Frontal cortex (tissue), 4 donors: ENCODE data around the gene KLF16. TPM values are rescaled to one million over a fixed set of nuclear protein-coding genes. Genes with fewer than 3 reads are reported as not detected.
A peak's percentile ranks its signal among the peaks of the same experiment; 100 is the strongest.

Experiments
- DNase-seq, 2 donors: peaks; one replicate each; pipeline ENCODE4 v3.0.0; 2012; ENCODE audit warnings: low spot score in 2 of 2
- FAIRE-seq: peaks from 2 replicates; lab custom pipeline; 2012; peaks lifted over from hg19 to GRCh38; lab: Jason Lieb, UNC
- total RNA-seq: library from RNA; depleted of rRNA; stranded (reverse); fragments of >200 nt; gene quantifications from one replicate; pipeline ENCODE4 v1.2.3, GENCODE V29; 2014
- donor health status: control.
- donor health status: control.
- donor health status: control.

Gene KLF16
- total RNA-seq, 1 donor from 2014 or later, result 2.9 TPM

DNA sequence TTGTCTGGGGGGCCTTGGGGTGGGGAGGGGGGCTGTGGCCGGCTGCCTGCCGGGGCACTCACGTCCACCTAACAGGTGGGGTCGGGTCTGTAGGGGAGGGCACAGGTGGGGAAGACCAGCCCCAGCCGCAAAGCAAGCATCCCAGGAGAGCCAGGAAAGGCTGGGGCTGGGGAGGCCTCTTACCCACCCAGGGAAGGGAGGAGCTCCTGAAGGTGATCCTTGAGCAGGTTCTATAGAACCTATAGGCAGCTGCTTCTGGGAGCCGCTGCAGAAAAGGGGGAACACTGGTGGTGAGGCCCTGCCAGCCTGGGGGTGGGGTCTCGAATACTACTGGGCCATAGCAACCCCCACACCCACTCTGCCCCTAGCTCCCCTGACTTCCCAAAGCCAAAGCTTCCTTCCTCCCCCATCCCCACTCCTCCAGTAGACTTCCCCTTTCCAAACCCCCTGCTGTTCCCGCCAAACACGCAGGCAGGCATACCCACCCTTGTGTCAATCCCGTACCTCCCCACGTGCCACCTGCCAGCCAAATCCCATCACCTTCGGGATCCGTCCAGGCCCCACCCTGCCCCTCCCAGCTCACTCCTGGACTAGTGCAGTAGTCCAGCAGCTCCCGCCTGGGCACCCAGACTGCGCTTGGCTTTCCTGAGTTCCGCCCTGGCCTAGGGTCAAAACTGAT lies 5.6 kb downstream of the KLF16 start:
- no peak for DNase-seq
- FAIRE-seq, result no peak

- FAIRE-seq, result no peak
These were observed 6.4 kb downstream of the KLF16 start for GRCh38 chr19:1856698-1857603.

DNA sequence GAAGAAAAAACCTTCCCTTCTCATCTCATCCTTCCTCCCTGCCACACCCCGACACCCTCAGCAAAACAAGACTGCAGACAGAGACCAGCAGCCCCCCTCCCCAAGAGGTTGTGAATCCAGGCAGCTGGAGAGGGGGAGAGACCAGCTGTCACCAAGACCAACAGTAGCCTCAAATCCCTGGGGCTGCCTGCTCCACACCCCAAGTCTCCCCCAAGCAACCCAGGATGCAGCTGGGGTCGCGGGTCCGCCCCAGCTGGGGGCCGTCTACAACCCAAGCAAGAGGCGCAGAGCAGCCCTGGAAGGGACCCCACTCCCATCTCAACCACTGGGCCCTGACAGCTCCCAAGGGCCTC lies 7.1 kb downstream of the KLF16 start:
- no peak for DNase-seq
- FAIRE-seq, result no peak

More at GRCh38 chr19:1856698-1857603, 6.4 kb downstream of the KLF16 start:
- DNase-seq, result peak; percentile 74 to 83

GRCh38 chr19:1855828-1856255 lies 7.5 kb downstream of the KLF16 start:
- DNase-seq, result no peak
- no peak for FAIRE-seq

GRCh38 chr19:1855040-1855827 lies 8.1 kb downstream of the KLF16 start:
- FAIRE-seq, result no peak

DNA sequence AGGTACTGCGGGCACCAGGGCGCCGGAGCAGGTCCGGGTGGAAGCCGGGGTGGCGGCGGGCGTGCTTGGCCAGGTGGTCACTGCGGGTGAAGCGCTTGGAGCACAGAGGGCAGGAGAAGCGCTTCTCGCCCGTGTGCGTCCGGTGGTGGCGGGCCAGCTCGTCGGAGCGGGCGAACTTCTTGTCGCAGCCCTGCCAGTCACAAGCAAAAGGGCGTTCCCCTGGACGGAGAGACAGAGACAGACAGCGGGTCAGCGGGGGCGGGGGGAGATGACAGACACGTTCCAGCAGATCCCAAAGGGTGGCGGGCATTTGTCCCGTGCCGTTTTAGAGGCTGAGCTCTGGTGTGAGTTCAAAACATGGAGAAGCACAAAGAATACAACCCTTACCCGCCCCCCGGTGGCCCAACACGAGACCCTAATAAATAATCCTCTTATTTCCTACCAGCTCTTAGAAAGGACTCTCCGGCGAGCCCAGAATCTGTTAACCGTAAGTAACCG lies 8.8 kb downstream of the KLF16 start:
- FAIRE-seq (no peak), DNase-seq (no peak)

More at GRCh38 chr19:1855040-1855827, 8.1 kb downstream of the KLF16 start:
- DNase-seq, result peak; percentile 84 to 88

DNA sequence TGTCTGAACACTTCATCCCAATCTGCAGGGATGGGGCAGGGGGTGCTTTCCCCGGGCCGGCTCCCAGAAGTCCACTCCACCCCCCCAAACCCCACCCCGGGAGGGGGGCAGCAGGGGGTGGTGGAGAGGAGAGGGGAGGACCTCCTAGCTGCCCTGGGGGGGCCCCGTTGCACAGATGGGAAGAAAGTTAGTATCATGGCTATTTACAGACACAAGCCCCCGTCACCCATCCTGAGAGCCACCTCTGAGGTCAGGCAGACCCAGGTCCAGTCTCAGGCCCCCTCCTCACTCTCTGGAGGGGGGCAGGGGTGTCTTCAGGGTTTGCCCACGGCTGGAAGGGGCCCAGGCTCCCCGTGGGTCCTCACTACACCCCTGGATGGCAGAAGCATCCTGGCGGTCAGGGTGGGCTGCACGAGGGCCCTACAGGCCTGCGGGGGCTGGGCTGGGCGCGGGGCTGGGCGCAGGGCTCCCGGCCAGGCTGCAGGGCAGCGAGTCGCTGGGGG lies 9.3 kb downstream of the KLF16 start:
- DNase-seq, result no peak
- no peak for FAIRE-seq

- no peak for FAIRE-seq
- DNase-seq, result peak; percentile 76 to 79
These were observed 9.9 kb downstream of the KLF16 start for GRCh38 chr19:1853295-1854038.

DNA sequence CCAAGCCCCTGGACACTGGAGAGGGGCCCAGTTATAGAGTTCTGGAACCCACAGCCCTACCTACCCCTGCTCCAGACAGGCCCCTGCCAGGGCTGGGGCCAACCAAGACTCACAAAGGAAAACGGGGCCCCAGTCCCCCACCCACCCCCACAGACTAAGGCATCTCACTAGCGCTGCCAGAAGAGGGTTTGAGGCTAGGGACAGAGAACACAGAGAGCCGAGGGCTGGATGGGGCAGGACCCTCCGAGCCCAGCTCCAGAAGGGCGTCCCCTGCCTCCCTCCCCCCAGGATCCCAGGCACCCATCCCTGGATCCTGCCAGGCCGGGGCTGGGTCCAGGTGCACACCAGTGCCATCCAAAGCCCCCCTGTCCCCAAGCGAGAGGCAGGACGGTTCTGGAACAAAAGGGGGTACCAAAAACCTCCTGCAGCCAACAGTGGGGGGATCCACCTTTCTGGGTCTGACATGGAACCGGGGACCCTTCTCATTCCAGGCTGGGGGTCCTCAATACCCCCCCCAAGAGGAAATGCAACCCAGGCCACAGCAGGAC lies 10.7 kb downstream of the KLF16 start:
- FAIRE-seq (no peak), DNase-seq (no peak)

GRCh38 chr19:1851654-1852580 lies 11.5 kb downstream of the KLF16 start:
- DNase-seq, result no peak
- no peak for FAIRE-seq

- DNase-seq (no peak), FAIRE-seq (no peak)
These were observed 12.3 kb downstream of the KLF16 start for GRCh38 chr19:1850809-1851653.

DNA sequence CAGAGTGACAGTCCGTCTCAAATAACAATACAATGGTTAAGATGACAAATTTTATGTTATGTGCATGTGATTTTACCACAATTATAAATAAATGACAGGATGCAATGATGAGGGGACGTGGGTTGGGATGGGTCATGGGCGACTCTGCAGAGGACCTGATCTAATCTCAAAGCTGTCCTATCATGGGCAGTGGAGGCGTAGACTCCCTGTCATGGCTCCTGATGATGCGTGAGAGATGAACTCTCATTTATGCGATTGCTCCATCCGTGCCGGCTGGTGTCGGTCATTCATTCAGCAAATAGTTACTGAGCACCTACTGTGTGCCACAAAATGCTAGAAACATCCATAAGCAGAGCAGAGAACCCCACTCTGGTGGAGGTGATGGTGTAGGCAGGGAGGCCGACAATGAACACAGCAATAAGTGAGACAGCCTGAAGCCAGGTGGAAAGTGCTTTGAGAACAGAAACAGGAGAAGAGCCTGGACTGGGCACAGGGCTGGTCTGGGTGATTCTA lies 13.4 kb downstream of the KLF16 start:
- DNase-seq (no peak), FAIRE-seq (no peak)

DNA sequence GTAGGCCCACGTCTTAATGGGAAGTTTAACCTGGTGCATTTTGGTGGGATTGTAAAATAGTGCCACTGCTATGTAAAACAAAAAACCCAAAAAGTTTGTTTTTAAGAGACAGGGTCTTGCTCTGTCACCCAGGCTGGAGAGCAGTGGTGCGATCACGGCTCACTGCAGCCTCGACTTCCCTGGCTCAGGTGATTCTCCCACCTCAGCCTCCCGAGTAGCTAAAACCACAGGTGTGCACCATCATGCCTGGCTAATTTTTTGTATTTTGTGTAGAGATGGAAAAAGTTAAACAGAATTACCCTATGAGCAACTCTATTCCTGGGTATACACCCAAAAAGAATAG lies 14.3 kb downstream of the KLF16 start:
- no peak for FAIRE-seq
- no peak for DNase-seq

DNA sequence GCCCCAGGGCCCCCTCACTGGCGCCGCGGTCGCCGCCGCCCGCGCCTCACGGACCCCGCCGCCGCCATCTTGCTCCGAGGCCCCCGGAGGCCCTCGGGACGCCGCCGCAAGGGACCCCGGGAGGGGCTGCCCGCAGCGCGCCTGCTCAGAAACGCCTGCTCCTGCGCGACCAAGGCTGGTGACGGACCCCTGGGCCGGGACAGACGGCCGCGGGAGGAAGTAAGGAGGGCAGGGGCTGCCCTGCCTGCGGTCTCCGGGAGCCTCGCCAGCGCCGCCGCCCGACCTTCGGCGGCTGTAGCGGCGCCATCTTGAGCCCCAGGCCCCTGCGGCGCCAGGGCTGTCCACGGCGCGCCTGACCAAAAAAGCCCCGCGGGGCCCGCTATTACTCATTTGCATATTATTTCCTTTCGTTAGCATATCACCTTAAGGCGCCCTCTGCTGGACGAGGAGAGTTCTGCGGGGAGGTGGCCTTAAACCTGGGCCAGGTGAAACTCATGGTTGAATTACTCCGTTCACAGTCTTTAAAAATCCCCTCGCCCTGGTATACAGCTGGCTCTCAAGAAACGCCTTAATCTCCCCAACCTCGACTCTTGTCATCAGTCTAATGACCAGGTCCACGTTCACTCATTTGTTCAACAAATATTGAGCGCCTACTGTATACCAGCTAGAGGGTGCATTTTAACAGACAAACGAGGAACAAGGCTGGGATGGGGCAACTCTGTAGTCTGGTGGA lies 14.8 kb downstream of the KLF16 start, which contains the start of gene REXO1:
Gene REXO1 (minus strand): TSS at position 85 of the 733 bp plus-strand sequence. CDS start 125 bp downstream, outside the sequence.
- peak; percentile 94 to 97 for DNase-seq
- FAIRE-seq, result no peak

GRCh38 chr19:1847684-1848398 lies 15.5 kb downstream of the KLF16 start:
- FAIRE-seq (no peak), DNase-seq (no peak)

DNA sequence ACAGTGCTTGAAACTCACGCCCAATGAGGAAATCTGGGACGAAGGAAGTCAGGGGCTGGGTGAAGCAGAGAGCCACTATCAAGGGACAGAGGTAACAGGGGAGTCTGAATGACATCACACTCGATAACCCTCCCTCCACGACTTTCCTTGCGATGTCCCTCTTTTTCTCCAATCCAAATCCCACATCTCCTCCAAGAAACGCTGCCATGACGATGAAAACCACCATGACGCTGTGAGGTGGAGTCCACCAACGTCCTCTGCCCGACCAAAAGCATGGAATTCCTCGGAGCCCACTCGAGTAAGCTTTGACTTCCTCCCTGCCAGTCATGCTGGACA lies 16.1 kb downstream of the KLF16 start:
- no peak for DNase-seq
- no peak for FAIRE-seq
